Astrocyte (in vitro differentiated cells and primary cell): ENCODE data around the gene PDCD10. TPM values are rescaled to one million over a fixed set of nuclear protein-coding genes. Genes with fewer than 3 reads are reported as not detected.

Source experiments
- DNase-seq: peaks from one replicate; pipeline ENCODE4 v3.0.0-alpha.2; 2010; ENCODE audit warnings: low read depth
- FAIRE-seq: peaks from 2 replicates; lab custom pipeline; 2011; peaks lifted over from hg19 to GRCh38; lab: Jason Lieb, UNC
- H2AFZ ChIP-seq: 2 replicates; pipeline ENCODE4 v1.6.0; 2012; ENCODE audit warnings: low read depth, low read length, inconsistent platforms
- H3K27ac ChIP-seq: 2 replicates; pipeline ENCODE4 v1.5.1; 2011; ENCODE audit warnings: low read depth, low read length, inconsistent platforms
- H3K27me3 ChIP-seq: 2 replicates; pipeline ENCODE4 v1.6.0; 2011; ENCODE audit warnings: low read length, inconsistent platforms; ENCODE audit not compliant: insufficient read depth
- H3K36me3 ChIP-seq: 2 replicates; pipeline ENCODE4 v1.5.1; 2011; ENCODE audit warnings: low read length, inconsistent platforms; ENCODE audit not compliant: insufficient read depth
- H3K4me1 ChIP-seq: 2 replicates; pipeline ENCODE4 v1.5.1; 2011; ENCODE audit warnings: low read length, inconsistent platforms; ENCODE audit not compliant: insufficient read depth
- H3K4me2 ChIP-seq: 2 replicates; pipeline ENCODE4 v1.6.0; 2012; ENCODE audit warnings: low read length, inconsistent platforms
- H3K4me3 ChIP-seq: 2 replicates; pipeline ENCODE4 v1.5.1; 2011; ENCODE audit warnings: low read depth, mild to moderate bottlenecking, low read length, inconsistent platforms; ENCODE audit not compliant: insufficient read depth
- H3K79me2 ChIP-seq: 2 replicates; pipeline ENCODE4 v1.6.0; 2012; ENCODE audit warnings: mild to moderate bottlenecking, low read length, inconsistent platforms; ENCODE audit not compliant: insufficient read depth
- H3K9ac ChIP-seq: 2 replicates; pipeline ENCODE4 v1.6.0; 2012; ENCODE audit warnings: mild to moderate bottlenecking, low read length, inconsistent platforms
- H3K9me3 ChIP-seq: 2 replicates; pipeline ENCODE4 v1.5.1; 2012; ENCODE audit warnings: low read depth, mild to moderate bottlenecking, low read length, inconsistent platforms; ENCODE audit not compliant: insufficient read depth
- H4K20me1 ChIP-seq: 2 replicates; pipeline ENCODE4 v1.6.0; 2012; ENCODE audit warnings: low read length, inconsistent platforms; ENCODE audit not compliant: insufficient read depth
- H3K27ac Mint-ChIP-seq: one replicate; pipeline ENCODE4 v1.8.0; 2021; ENCODE audit warnings: mild to moderate bottlenecking, mixed read lengths; ENCODE audit not compliant: unreplicated experiment
- H3K27me3 Mint-ChIP-seq: one replicate; pipeline ENCODE4 v1.8.0; 2021; ENCODE audit warnings: low read depth, mixed read lengths; ENCODE audit not compliant: unreplicated experiment
- H3K36me3 Mint-ChIP-seq: one replicate; pipeline ENCODE4 v1.8.0; 2021; ENCODE audit warnings: low read depth, mixed read lengths; ENCODE audit not compliant: unreplicated experiment
- H3K4me1 Mint-ChIP-seq: one replicate; pipeline ENCODE4 v1.8.0; 2021; ENCODE audit warnings: low read depth, mixed read lengths; ENCODE audit not compliant: unreplicated experiment
- H3K4me3 Mint-ChIP-seq: one replicate; pipeline ENCODE4 v1.8.0; 2021; ENCODE audit warnings: mild to moderate bottlenecking, moderate library complexity, mixed read lengths; ENCODE audit not compliant: unreplicated experiment
- H3K9me3 Mint-ChIP-seq: one replicate; pipeline ENCODE4 v1.8.0; 2021; ENCODE audit warnings: mild to moderate bottlenecking, mixed read lengths; ENCODE audit not compliant: unreplicated experiment
- CTCF ChIP-seq: IDR thresholded peaks from 2 replicates; pipeline ENCODE4 v1.5.1; 2011; ENCODE audit warnings: low read depth, mild to moderate bottlenecking, inconsistent platforms, low read length, moderate library complexity; ENCODE audit not compliant: insufficient read depth
- EZH2 ChIP-seq: IDR thresholded peaks from 2 replicates; pipeline ENCODE4 v1.6.1; 2012; ENCODE audit warnings: mild to moderate bottlenecking, low read length, inconsistent platforms; ENCODE audit not compliant: insufficient read depth
- total RNA-seq: library from RNA; stranded (reverse); gene quantifications from 2 replicates; pipeline ENCODE4 v1.2.1, GENCODE V29; 2021

Gene PDCD10
- total RNA-seq, 1 donor from 2014 or later = 66.9 TPM

- DNase-seq = no peak
- H3K4me2 ChIP-seq = no peak overlapping the region
- H3K36me3 Mint-ChIP-seq = peaks cover 5% of the 10 kb centered on the region
- no peak for TF ChIP-seq CTCF
- TF ChIP-seq EZH2 = no peak
- no peaks in the 10 kb centered on the region for H3K4me1 ChIP-seq
- H2AFZ ChIP-seq = no peak overlapping the region
- H3K79me2 ChIP-seq = peaks cover 3% of the 10 kb centered on the region
- no peaks in the 10 kb centered on the region for H3K9me3 Mint-ChIP-seq
- no peak overlapping the region for H3K4me3 ChIP-seq
- no peaks in the 10 kb centered on the region for H3K27me3 ChIP-seq
- H3K4me3 Mint-ChIP-seq = no peak overlapping the region
- no peak overlapping the region for H3K27ac Mint-ChIP-seq
- H3K9ac ChIP-seq = no peak overlapping the region
- no peaks in the 10 kb centered on the region for H3K27me3 Mint-ChIP-seq
- no peaks in the 10 kb centered on the region for H3K9me3 ChIP-seq
- no peak for FAIRE-seq
- peaks cover 4% of the 10 kb centered on the region for H3K36me3 ChIP-seq
- no peaks in the 10 kb centered on the region for H3K4me1 Mint-ChIP-seq
- H3K27ac ChIP-seq = no peak overlapping the region
- peaks cover 12% of the 10 kb centered on the region for H4K20me1 ChIP-seq
These were observed 34.6 kb downstream of the PDCD10 start for GRCh38 chr3:167700046-167700445.

DNA sequence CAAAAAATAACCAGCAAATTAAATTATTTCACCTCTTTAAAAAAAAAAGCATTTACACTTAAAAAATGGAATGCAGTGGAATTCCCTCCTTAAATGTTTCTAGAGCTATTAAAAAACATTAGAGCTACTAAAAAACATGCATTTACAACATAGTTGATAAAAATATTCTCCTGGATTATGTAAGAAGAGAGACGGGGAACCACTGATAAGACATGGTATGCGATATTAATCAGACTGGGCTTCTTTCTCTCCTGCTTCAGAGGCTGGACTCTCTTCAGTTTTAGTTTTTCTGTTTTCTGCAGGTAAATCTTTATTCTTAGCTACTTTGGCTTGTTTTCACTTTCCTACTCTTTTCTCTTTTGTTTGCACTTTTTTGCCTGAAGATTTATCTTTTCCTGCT, 40.6 kb downstream of the PDCD10 start:
- H3K4me2 ChIP-seq = no peak overlapping the region

More for the DNA sequence above, 40.6 kb downstream of the PDCD10 start:
- DNase-seq = no peak
- H3K9me3 ChIP-seq = no peaks in the 10 kb centered on the region
- H3K27me3 ChIP-seq = no peaks in the 10 kb centered on the region
- Mint-ChIP-seq H3K27ac (peak overlapping the region; percentile 3), H3K4me1 (peaks cover 5% of the 10 kb centered on the region), H3K9me3 (no peaks in the 10 kb centered on the region), H3K27me3 (no peaks in the 10 kb centered on the region), H3K36me3 (no peaks in the 10 kb centered on the region), H3K4me3 (no peak overlapping the region)
- H4K20me1 ChIP-seq = peaks cover 8% of the 10 kb centered on the region
- no peak overlapping the region for H3K4me3 ChIP-seq
- no peaks in the 10 kb centered on the region for H3K79me2 ChIP-seq
- H3K9ac ChIP-seq = no peak overlapping the region
- H3K27ac ChIP-seq = no peak overlapping the region
- FAIRE-seq = no peak
- TF ChIP-seq EZH2 = no peak
- no peak for TF ChIP-seq CTCF
- no peaks in the 10 kb centered on the region for H3K4me1 ChIP-seq
- no peak overlapping the region for H2AFZ ChIP-seq
- H3K36me3 ChIP-seq = peaks cover 7% of the 10 kb centered on the region
